OCI-LY7 (cell line): ENCODE measurements around the gene ACBD6. TPM values are rescaled to one million over a fixed set of nuclear protein-coding genes. Genes with fewer than 3 reads are reported as not detected.

Source experiments
- BruUV-seq: library from RNA; stranded (reverse); fragments of 400-500 nt; replicated peaks from 2 replicates; lab custom pipeline; 2021; lab: Mats Ljungman, UMichigan
- CTCF ChIA-PET: fragments of 300-600 bp; sonication (Branson Sonifier 250); formaldehyde crosslinking; loops from one replicate; lab custom pipeline; 2022; ENCODE audit warnings: antibody characterized with exemption; ENCODE audit not compliant: unreplicated experiment; lab: Charles Lee
- POLR2A ChIA-PET: fragments of 300-600 bp; sonication (Branson Sonifier 250); formaldehyde crosslinking; loops from one replicate; lab custom pipeline; 2022; ENCODE audit warnings: antibody characterized with exemption; lab: Charles Lee
- DNase-seq: peaks from one replicate; pipeline ENCODE4 v3.0.0-alpha.2; 2015; ENCODE audit warnings: low spot score
- H2AFZ ChIP-seq: fragments of 200-600 bp; sonication (generic), shearing (Covaris generic); 2 replicates; pipeline ENCODE4 v1.6.1; 2014; ENCODE audit warnings: mild to moderate bottlenecking, antibody characterized with exemption, low read length, moderate library complexity
- H3K27ac ChIP-seq: fragments of 200-600 bp; sonication (generic); 2 replicates; pipeline ENCODE4 v1.5.1; 2014; ENCODE audit warnings: mixed run types, low read depth, mild to moderate bottlenecking, moderate library complexity, low read length, inconsistent platforms; ENCODE audit not compliant: poor library complexity, severe bottlenecking
- H3K36me3 ChIP-seq: fragments of 200-600 bp; sonication (generic); 2 replicates; pipeline ENCODE4 v1.6.1; 2014; ENCODE audit warnings: mild to moderate bottlenecking, antibody characterized with exemption, low read length, moderate library complexity, mixed read lengths; ENCODE audit not compliant: insufficient read depth
- H3K4me1 ChIP-seq: fragments of 200-600 bp; sonication (generic); 2 replicates; pipeline ENCODE4 v1.5.1; 2014; ENCODE audit warnings: mild to moderate bottlenecking, low read length; ENCODE audit not compliant: insufficient read depth, poor library complexity, severe bottlenecking
- H3K4me2 ChIP-seq: fragments of 200-600 bp; sonication (generic); 2 replicates; pipeline ENCODE4 v1.6.1; 2014; ENCODE audit warnings: mild to moderate bottlenecking, low read length
- H3K4me3 ChIP-seq: fragments of 200-600 bp; sonication (generic); 2 replicates; pipeline ENCODE4 v1.5.1; 2014; ENCODE audit warnings: mild to moderate bottlenecking, low read depth, low read length; ENCODE audit not compliant: poor library complexity, severe bottlenecking
- H3K79me2 ChIP-seq: fragments of 200-600 bp; sonication (generic); 2 replicates; pipeline ENCODE4 v1.6.1; 2016; ENCODE audit warnings: low read depth, mild to moderate bottlenecking, low read length, moderate library complexity, mixed read lengths; ENCODE audit not compliant: insufficient read depth
- H3K9me2 ChIP-seq: fragments of 200-600 bp; sonication (generic); 2 replicates; pipeline ENCODE4 v1.6.1; 2016; ENCODE audit warnings: mild to moderate bottlenecking, low read length, mixed read lengths; ENCODE audit not compliant: insufficient read depth
- H3K9me3 ChIP-seq: fragments of 200-600 bp; sonication (generic); 2 replicates; pipeline ENCODE4 v1.6.1; 2014; ENCODE audit warnings: mild to moderate bottlenecking, mixed run types, low read length, mixed read lengths
- H4K20me1 ChIP-seq: fragments of 200-600 bp; sonication (generic); 2 replicates; pipeline ENCODE4 v1.6.1; 2014; ENCODE audit warnings: mild to moderate bottlenecking, antibody characterized with exemption, low read length, moderate library complexity, mixed read lengths; ENCODE audit not compliant: insufficient read depth
- EZH2phosphoT487 ChIP-seq: fragments of 200-600 bp; sonication (generic); IDR thresholded peaks from 2 replicates; pipeline ENCODE4 v1.6.1; 2018; ENCODE audit warnings: low read depth, borderline replicate concordance, mild to moderate bottlenecking, mixed run types, antibody characterized with exemption, low read length, moderate library complexity, mixed read lengths
- intact Hi-C: fragments of 100-400 bp; cut with micrococcal nuclease; formaldehyde crosslinking; loops from one replicate; pipeline ENCODE4 v1.10.0; 2022; ENCODE audit not compliant: unreplicated experiment
- total RNA-seq, 2 experiments: library from RNA; depleted of rRNA in 1 of 2; stranded (reverse); fragments of >200 nt in 1 of 2; shearing (Covaris generic) in 1 of 2; gene quantifications; 2 replicates each; pipeline ENCODE4 v1.2.3, GENCODE V29; 2014 to 2022
- TF ChIP-seq, protein P1 (sequence below): fragments of 200-600 bp; sonication (generic); conservative IDR thresholded peaks from 2 replicates; pipeline ENCODE4 v1.5.1; 2014; ENCODE audit warnings: mild to moderate bottlenecking, antibody characterized with exemption, low read length, moderate library complexity, mixed read lengths

Gene ACBD6
- total RNA-seq, 2 experiments from 2014 or later, result 61.2 to 78.4 TPM

DNA sequence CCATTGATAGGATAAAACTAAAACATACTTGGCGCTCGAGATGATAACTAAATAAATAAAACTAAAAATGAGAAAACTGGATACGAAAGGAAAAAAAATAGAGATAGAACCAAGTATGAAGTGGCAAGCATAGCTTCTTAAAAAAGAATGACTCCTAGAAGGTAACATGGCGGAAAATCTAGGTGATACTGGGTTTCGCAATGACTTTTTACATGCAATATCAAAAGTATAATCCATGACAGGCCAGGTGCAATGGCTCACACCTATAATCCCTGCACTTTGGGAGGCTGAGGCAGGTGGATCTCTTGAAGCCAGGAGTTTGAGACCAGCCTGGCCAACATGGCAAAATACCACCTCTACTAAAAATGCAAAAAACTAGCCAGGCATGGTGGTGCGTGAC is 70.7 kb downstream of the ACBD6 start:
- ChIA-PET POLR2A (no interaction called here), CTCF (no interaction called here)
- no peaks in the 10 kb centered on the region for H3K9me2 ChIP-seq
- no peak overlapping the region for H2AFZ ChIP-seq
- H4K20me1 ChIP-seq, result no peaks in the 10 kb centered on the region
- no peak overlapping the region for H3K4me3 ChIP-seq
- no peak overlapping the region for H3K27ac ChIP-seq
- H3K79me2 ChIP-seq, result peaks cover 6% of the 10 kb centered on the region; the same call in 1 of the 2 replicates
- no peaks in the 10 kb centered on the region for H3K9me3 ChIP-seq
- no peak overlapping the region for H3K4me2 ChIP-seq
- TF ChIP-seq, protein P1, sequence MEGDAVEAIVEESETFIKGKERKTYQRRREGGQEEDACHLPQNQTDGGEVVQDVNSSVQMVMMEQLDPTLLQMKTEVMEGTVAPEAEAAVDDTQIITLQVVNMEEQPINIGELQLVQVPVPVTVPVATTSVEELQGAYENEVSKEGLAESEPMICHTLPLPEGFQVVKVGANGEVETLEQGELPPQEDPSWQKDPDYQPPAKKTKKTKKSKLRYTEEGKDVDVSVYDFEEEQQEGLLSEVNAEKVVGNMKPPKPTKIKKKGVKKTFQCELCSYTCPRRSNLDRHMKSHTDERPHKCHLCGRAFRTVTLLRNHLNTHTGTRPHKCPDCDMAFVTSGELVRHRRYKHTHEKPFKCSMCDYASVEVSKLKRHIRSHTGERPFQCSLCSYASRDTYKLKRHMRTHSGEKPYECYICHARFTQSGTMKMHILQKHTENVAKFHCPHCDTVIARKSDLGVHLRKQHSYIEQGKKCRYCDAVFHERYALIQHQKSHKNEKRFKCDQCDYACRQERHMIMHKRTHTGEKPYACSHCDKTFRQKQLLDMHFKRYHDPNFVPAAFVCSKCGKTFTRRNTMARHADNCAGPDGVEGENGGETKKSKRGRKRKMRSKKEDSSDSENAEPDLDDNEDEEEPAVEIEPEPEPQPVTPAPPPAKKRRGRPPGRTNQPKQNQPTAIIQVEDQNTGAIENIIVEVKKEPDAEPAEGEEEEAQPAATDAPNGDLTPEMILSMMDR, result no peak
- TF ChIP-seq EZH2phosphoT487, result no peak
- no TSS peak for BruUV-seq
- H3K36me3 ChIP-seq, result peaks cover 15% of the 10 kb centered on the region; the same call in 1 of the 2 replicates
- no peaks in the 10 kb centered on the region for H3K4me1 ChIP-seq
- intact Hi-C loops, result no loop called here
- DNase-seq, result no peak

DNA sequence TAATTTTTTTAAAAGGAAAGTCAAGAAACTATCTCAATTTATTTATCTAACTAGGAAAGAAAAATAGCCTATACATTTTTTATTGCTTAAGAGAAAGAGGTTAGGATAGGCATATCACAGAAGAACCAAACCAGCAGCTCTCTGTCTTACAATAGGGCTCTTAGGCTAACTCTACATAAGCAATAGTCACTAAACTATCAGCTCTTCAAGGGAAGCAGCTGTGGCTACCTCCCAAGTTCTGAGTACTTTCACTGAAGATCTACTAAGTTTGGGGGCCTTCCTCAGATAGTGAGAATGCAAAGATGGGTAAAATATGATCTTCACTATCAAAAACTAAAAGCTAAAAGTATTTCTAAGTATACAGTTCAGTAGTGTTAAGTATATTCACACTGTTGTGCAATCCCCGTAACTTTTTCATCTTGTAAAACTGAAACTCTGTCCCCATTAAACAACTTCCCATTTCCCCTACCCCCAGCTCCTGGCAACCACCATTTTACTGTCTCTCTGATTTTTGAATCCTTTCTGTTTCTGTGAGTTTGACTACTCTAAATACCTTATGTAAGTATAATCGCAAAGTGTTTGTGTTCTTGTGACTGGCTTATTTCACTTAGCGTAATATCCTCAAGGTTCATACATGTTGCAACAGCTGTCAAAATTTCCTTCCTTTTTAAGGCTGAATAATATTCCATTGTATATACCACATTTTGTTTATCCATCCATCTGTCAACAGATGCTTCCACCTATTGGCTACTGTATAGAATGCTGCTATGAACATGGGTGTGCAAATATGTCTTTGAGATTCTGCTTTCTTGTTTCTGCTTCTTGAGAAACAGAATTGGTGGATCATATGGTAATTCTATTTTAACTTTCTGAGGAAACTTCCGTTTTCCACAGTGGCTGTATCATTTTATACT is 73.3 kb downstream of the ACBD6 start:
- intact Hi-C loops, result no loop called here
- DNase-seq, result no peak
- BruUV-seq, result TSS peak; percentile 22
- CTCF ChIA-PET, result interaction anchor here (0.5 kb wide), 1 partner anchor 72 kb away, joined by 3 read pairs; no protein-coding TSS in a partner anchor
- Histone ChIP-seq H3K4me1 (no peaks in the 10 kb centered on the region), H3K36me3 (peaks cover 11% of the 10 kb centered on the region; the same call in 1 of the 2 replicates), H3K27ac (no peak overlapping the region), H3K79me2 (peaks cover 6% of the 10 kb centered on the region; the same call in 1 of the 2 replicates), H3K4me3 (no peak overlapping the region), H3K4me2 (no peak overlapping the region), H3K9me2 (no peaks in the 10 kb centered on the region), H3K9me3 (no peaks in the 10 kb centered on the region), H4K20me1 (no peaks in the 10 kb centered on the region), H2AFZ (no peak overlapping the region)
- no peak for TF ChIP-seq EZH2phosphoT487
- TF ChIP-seq, protein P1, result no peak
- POLR2A ChIA-PET, result interaction anchor here (0.7 kb wide), 1 partner anchor 378 kb away, joined by 3 read pairs; no protein-coding TSS in a partner anchor

DNA sequence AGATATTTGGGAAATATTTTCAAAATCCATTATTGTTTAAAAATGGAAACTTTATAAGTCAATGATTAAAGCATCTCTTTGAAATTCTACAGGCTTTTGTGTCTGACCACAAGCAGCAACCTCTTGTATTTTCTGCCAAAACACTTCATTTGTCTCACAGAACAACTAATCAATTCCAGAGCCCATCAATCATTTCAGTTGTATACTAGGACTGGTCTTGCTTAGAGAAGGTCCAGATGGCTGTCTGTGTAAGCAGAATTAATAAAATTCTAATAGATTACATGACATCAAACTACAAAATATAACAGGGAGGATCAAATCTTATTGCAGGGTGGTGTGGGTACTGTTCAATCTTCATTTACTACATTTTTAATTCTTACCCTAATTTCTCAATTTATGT is 76.4 kb downstream of the ACBD6 start:
- no peak overlapping the region for H3K27ac ChIP-seq
- DNase-seq, result no peak
- no peaks in the 10 kb centered on the region for H4K20me1 ChIP-seq
- H3K4me3 ChIP-seq, result no peak overlapping the region
- no peaks in the 10 kb centered on the region for H3K9me3 ChIP-seq
- CTCF ChIA-PET, result no interaction called here
- H3K79me2 ChIP-seq, result peaks cover 3% of the 10 kb centered on the region; the same call in 1 of the 2 replicates
- POLR2A ChIA-PET, result interaction anchor here (0.6 to 0.9 kb wide), 2 partner anchors 19 to 128 kb away, joined by 3 read pairs; no protein-coding TSS in a partner anchor
- H2AFZ ChIP-seq, result no peak overlapping the region
- H3K4me1 ChIP-seq, result no peaks in the 10 kb centered on the region
- H3K4me2 ChIP-seq, result no peak overlapping the region
- intact Hi-C loops, result no loop called here
- no TSS peak for BruUV-seq
- H3K36me3 ChIP-seq, result peaks cover 27% of the 10 kb centered on the region
- no peak for TF ChIP-seq EZH2phosphoT487
- TF ChIP-seq, protein P1, result no peak
- H3K9me2 ChIP-seq, result no peaks in the 10 kb centered on the region
